Activated T-helper 1 cell treated with anti-CD3 and anti-CD28 coated beads, Interleukin-12 subunit alpha, Interleukin-12 subunit beta, Interleukin-2, Interleukin-4 antibody, amounts not matched to agents 30 ng/mL and 10 ng/mL and 1 ng/mL, durations not matched to agents 14 hours and 24 hours and 36 hours (primary cell): ENCODE results near the gene PSMB5. TPM values are rescaled to one million over a fixed set of nuclear protein-coding genes. Genes with fewer than 3 reads are reported as not detected.

Experiments used
- DNase-seq: peaks from one replicate; pipeline ENCODE4 v3.0.0; 2021; ENCODE audit warnings: low spot score
- H3K27ac Mint-ChIP-seq: one replicate; pipeline ENCODE4 v1.8.0; 2021; ENCODE audit warnings: mild to moderate bottlenecking, mixed read lengths
- H3K27me3 Mint-ChIP-seq: one replicate; pipeline ENCODE4 v1.8.0; 2022; ENCODE audit warnings: mild to moderate bottlenecking, moderate library complexity, mixed read lengths; ENCODE audit not compliant: insufficient read depth
- H3K36me3 Mint-ChIP-seq: one replicate; pipeline ENCODE4 v1.8.0; 2021; ENCODE audit warnings: low read depth, mixed read lengths
- H3K4me1 Mint-ChIP-seq: one replicate; pipeline ENCODE4 v1.8.0; 2021; ENCODE audit warnings: low read depth, mixed read lengths
- H3K4me3 Mint-ChIP-seq: one replicate; pipeline ENCODE4 v1.8.0; 2021; ENCODE audit warnings: mild to moderate bottlenecking, moderate library complexity, mixed read lengths
- H3K9me3 Mint-ChIP-seq: one replicate; pipeline ENCODE4 v1.8.0; 2021; ENCODE audit warnings: mixed read lengths
- intact Hi-C: fragments of 100-400 bp; cut with micrococcal nuclease; formaldehyde crosslinking; loops from one replicate; pipeline ENCODE4 v1.15.1; 2024
- total RNA-seq: library from RNA; stranded (reverse); gene quantifications from 2 replicates; pipeline ENCODE4 v1.2.3, GENCODE V29; 2022

PSMB5 gene
- total RNA-seq, 1 donor from 2014 or later: 148 TPM

DNA sequence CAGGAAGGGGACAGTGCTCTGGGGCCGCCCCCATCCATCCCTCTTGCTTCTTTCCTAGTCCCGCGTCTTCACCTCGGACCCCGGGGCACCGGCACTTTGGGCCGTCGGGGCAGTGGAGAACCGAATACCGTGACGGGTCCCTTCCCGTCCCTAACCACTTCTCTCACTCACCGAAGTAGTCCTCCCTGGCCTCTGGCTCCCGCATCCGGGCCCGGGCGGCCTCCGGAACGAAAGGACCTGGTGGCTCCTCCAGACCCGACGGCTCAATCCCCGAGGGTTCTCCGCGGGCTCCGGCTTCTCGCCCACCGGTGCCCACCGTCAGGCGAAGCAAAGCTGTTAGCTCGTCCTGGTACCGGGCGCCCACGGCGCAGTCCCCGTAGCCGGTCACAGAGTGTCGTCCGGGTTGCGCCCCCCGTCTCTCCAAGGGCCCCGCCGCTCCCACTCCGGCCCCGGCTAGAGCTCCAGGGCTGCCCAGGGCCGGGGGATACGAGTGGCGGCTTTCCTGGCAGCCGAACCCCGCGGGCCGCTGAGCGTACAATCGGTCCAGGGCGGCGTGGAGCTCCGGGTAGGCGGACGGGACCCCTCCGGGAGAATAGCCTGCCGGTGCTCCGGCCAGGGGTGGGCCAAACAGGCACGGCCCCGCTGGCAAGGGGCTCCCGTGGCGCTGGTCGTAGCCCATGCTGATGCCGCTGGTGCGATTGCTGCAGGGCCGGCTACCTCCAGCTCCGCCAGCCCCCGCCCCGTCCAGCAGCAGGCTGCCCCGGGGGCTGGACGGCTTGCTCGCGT, 53.4 kb downstream of the PSMB5 start:
- H3K27ac Mint-ChIP-seq: no peak overlapping the region
- DNase-seq: no peak
- intact Hi-C loops: loop anchor here (5.0 kb wide), 2 partner anchors 424 to 1064 kb away; no protein-coding TSS in a partner anchor
- H3K4me3 Mint-ChIP-seq: peak overlapping the region; percentile 31
- H3K9me3 Mint-ChIP-seq: no peaks in the 10 kb centered on the region
- peaks cover 29% of the 10 kb centered on the region for H3K27me3 Mint-ChIP-seq
- peaks cover 9% of the 10 kb centered on the region for H3K4me1 Mint-ChIP-seq
- H3K36me3 Mint-ChIP-seq: no peaks in the 10 kb centered on the region

GRCh38 chr14:22980672-22981089, 54.0 kb downstream of the PSMB5 start:
- intact Hi-C loops: loop anchor here (1.0 to 5.0 kb wide), 3 partner anchors 321 to 1063 kb away; no protein-coding TSS in a partner anchor
- H3K27ac Mint-ChIP-seq: no peak overlapping the region
- H3K36me3 Mint-ChIP-seq: no peaks in the 10 kb centered on the region
- H3K4me1 Mint-ChIP-seq: peaks cover 9% of the 10 kb centered on the region
- DNase-seq: no peak
- peak overlapping the region; percentile 31 for H3K4me3 Mint-ChIP-seq
- H3K27me3 Mint-ChIP-seq: peaks cover 29% of the 10 kb centered on the region
- no peaks in the 10 kb centered on the region for H3K9me3 Mint-ChIP-seq

- H3K4me1 Mint-ChIP-seq: peaks cover 9% of the 10 kb centered on the region
- intact Hi-C loops: loop anchor here (1.0 to 5.0 kb wide), 3 partner anchors 321 to 1063 kb away; no protein-coding TSS in a partner anchor
- H3K27me3 Mint-ChIP-seq: peaks cover 29% of the 10 kb centered on the region
- no peaks in the 10 kb centered on the region for H3K9me3 Mint-ChIP-seq
- no peaks in the 10 kb centered on the region for H3K36me3 Mint-ChIP-seq
- H3K27ac Mint-ChIP-seq: peak overlapping the region; percentile 1
- no peak for DNase-seq
- peak overlapping the region; percentile 45 for H3K4me3 Mint-ChIP-seq
Observed at GRCh38 chr14:22979748-22980392, 54.8 kb downstream of the PSMB5 start.

DNA sequence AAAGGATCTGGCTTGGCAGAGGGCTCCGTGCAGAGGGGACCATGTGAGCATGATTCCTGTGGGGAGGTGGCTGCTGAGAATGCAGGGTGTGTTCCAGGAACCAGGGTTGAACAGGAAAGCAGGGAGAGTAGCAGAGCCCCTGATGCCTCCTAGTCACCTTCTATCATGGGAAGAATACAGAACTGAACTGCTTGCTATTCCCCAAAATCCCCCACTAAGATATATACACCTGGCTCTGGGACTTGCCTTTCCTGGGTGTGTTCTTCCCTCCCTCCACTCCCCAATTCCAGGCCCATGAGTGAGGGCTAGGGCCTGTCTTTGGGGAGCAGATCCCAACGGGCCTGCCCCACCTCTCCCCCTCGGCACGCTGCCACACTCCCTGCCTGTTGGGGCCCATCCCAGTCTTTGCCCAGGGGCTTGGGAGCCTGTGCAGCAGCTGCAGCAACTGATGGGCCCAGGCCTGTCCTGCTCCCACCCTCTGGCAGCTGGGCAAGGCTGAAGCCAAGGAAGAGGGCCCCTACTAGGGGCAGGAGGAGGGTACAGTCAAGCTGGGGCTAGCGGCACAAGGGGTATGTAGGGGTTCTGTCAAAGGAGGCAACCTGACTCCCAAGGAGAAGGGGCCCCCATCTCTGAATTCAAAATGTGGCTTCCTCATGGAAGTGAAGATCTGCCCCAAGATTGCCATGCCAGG, 55.6 kb downstream of the PSMB5 start:
- Mint-ChIP-seq H3K27me3 (peaks cover 27% of the 10 kb centered on the region), H3K27ac (no peak overlapping the region), H3K4me3 (no peak overlapping the region), H3K36me3 (no peaks in the 10 kb centered on the region), H3K9me3 (no peaks in the 10 kb centered on the region), H3K4me1 (peaks cover 9% of the 10 kb centered on the region)
- DNase-seq: no peak
- intact Hi-C loops: no loop called here

DNA sequence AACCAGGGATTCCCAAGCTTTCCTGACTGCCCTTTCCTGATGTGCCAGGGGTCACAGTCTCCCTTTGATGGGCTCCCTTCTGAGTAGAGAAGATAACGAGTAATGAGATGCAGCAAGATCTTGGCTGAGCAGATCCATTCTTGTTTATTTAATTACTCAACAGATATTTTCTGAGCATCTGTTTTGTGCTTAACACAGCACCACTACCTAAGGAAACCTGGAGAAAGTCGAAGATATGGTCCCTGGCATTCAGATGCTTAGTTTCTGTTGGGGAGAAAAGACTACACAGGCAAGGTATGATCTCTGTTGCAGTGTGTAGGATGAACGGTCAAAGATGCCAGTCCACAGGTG, 56.2 kb downstream of the PSMB5 start:
- Mint-ChIP-seq H3K36me3 (no peaks in the 10 kb centered on the region), H3K9me3 (no peaks in the 10 kb centered on the region), H3K4me3 (no peak overlapping the region), H3K4me1 (peaks cover 9% of the 10 kb centered on the region), H3K27me3 (peaks cover 27% of the 10 kb centered on the region), H3K27ac (no peak overlapping the region)
- DNase-seq: no peak
- intact Hi-C loops: no loop called here

DNA sequence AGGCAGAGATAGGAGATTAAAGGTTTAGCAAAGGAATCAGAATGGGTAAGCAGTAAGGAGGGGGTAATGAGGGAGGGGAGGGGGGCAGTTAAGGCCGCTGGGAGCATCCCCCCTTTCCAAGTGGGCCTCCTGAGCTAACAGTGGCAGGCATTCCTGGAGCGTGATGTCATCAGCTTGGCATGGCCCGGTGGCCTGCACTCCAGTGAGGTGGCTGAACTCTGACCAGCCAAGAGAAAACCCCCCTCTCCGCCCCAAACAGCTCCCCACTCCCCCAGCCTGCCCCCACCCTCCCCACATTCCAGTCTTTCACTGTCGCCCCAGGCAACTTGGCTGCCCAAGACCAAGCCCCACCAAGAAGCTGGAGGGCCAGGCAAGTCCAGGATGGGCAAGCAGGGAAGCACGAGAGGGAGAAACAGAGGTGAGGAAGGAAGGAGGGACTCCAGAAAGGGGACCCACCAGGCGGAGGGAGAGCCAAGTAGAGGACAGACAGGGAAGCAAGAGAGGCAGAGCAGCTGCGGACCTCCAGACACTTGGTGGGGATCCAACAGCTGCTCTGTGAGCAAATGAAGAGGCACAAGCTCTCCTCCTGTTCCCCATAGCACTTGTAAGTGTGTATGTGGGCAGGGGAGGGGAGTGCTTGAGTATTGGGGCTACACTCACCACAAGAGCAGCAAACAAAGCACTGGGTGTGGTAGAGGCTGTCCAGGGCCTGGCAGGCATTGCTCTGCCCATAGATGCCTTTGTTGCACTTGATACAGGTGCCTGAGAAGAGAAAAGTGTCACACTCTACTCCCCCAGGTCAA, 56.8 kb downstream of the PSMB5 start:
- Mint-ChIP-seq H3K36me3 (no peaks in the 10 kb centered on the region), H3K27ac (no peak overlapping the region), H3K4me3 (no peak overlapping the region), H3K27me3 (peaks cover 27% of the 10 kb centered on the region), H3K4me1 (peaks cover 9% of the 10 kb centered on the region), H3K9me3 (no peaks in the 10 kb centered on the region)
- DNase-seq: no peak
- intact Hi-C loops: no loop called here

- no peak for DNase-seq
- peaks cover 27% of the 10 kb centered on the region for H3K27me3 Mint-ChIP-seq
- no peak overlapping the region for H3K4me3 Mint-ChIP-seq
- H3K4me1 Mint-ChIP-seq: peaks cover 9% of the 10 kb centered on the region
- no peaks in the 10 kb centered on the region for H3K9me3 Mint-ChIP-seq
- H3K27ac Mint-ChIP-seq: no peak overlapping the region
- H3K36me3 Mint-ChIP-seq: no peaks in the 10 kb centered on the region
- intact Hi-C loops: no loop called here
Observed at GRCh38 chr14:22977434-22977683, 57.3 kb downstream of the PSMB5 start.

DNA sequence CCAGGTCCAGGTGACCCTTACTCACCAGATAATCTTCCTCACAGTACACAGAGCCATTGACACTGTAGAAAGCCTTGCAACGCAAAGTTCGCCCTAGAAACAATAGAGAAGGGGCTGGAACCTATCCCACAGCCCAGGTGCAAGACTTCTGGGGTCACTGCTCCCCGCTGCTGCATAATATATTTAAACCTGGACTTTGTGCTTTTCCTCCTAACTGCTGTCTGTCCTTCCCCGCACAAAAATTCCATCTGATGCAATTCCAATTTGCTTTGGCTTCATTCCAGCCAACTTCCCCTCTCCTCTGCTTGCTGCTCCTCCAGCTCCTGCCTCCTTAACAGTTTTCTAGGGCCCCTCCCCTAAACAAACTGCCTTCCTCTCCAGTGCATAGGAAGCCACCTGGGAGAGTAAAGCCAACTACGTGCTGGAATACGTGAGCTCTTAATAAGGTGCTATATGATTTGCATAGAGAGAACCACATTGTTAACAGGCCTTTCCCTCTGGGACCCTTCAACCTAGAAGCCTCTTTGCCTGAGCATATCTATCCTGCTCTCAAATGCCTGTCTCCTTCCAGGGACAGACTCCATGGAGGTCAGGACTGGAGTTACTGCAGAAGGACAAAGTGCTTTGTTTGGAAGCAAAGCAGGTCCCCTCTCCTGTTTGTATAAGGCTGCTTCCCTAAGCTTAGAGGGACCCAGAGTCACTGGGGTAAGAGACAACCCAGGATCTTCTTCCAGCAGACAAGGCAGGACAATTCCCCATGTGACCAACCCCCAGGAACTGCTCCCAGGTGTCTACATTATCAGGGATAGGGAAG, 57.9 kb downstream of the PSMB5 start:
- Mint-ChIP-seq H3K27me3 (peaks cover 27% of the 10 kb centered on the region), H3K9me3 (no peaks in the 10 kb centered on the region), H3K27ac (no peak overlapping the region), H3K36me3 (no peaks in the 10 kb centered on the region), H3K4me1 (peaks cover 9% of the 10 kb centered on the region), H3K4me3 (no peak overlapping the region)
- intact Hi-C loops: no loop called here
- no peak for DNase-seq

Other genes starting within 250 kb of the PSMB5 start
- 0.61 TPM in 1 of 2 replicates, not detected in the other for gene SLC7A7, start 219.5 kb downstream of the PSMB5 start, total RNA-seq
- 187 and 196 TPM in 2 replicates for gene MRPL52, start 205.0 kb downstream of the PSMB5 start, total RNA-seq
- gene MMP14, start 198.3 kb downstream of the PSMB5 start, total RNA-seq: 1.5 and 2.6 TPM in 2 replicates
- gene LRP10, start 163.2 kb downstream of the PSMB5 start, total RNA-seq: 44.6 and 46.0 TPM in 2 replicates
- gene REM2, start 151.7 kb downstream of the PSMB5 start, total RNA-seq: 0.39 TPM in 1 of 2 replicates, not detected in the other
- gene RBM23, start 115.8 kb downstream of the PSMB5 start, total RNA-seq: 86.4 and 90.5 TPM in 2 replicates
- 174 and 180 TPM in 2 replicates for gene PRMT5, start 105.5 kb downstream of the PSMB5 start, total RNA-seq
- 52.4 and 56.4 TPM in 2 replicates for gene HAUS4, start 77.8 kb downstream of the PSMB5 start, total RNA-seq
- 1.8 and 2.7 TPM in 2 replicates for gene AJUBA, start 52.3 kb downstream of the PSMB5 start, total RNA-seq
- 6.3 and 7.2 TPM in 2 replicates for gene C14orf93, start 24.8 kb downstream of the PSMB5 start, total RNA-seq
- gene PSMB11, start 7.3 kb upstream of the PSMB5 start, total RNA-seq: not detected in 2 replicates
- 1.0 and 1.2 TPM in 2 replicates for gene CDH24, start 22.6 kb upstream of the PSMB5 start, total RNA-seq
- 221 and 225 TPM in 2 replicates for gene ACIN1, start 60.2 kb upstream of the PSMB5 start, total RNA-seq
- gene C14orf119, start 60.6 kb upstream of the PSMB5 start, total RNA-seq: 49.7 and 55.6 TPM in 2 replicates
- not detected in 2 replicates for gene CIROP, start 70.1 kb upstream of the PSMB5 start, total RNA-seq
- not detected in 2 replicates for gene CEBPE, start 84.4 kb upstream of the PSMB5 start, total RNA-seq
- not detected in 2 replicates for gene SLC7A8, start 148.8 kb upstream of the PSMB5 start, total RNA-seq
- not detected in 2 replicates for gene RNF212B, start 203.0 kb upstream of the PSMB5 start, total RNA-seq